T-helper 1 cell treated with Interleukin-12 subunit alpha and Interleukin-12 subunit beta and Interleukin-4 antibody, amounts not matched to agents 30 ng/mL and 1 ng/mL, for 36 hours (primary cell): ENCODE measurements around the gene CEP350. TPM values are rescaled to one million over a fixed set of nuclear protein-coding genes. Genes with fewer than 3 reads are reported as not detected.
"Not testable (repeated sequence)": the region's sequence is repeated elsewhere in the genome, so short reads cannot be mapped to it uniquely, and the experiment has no call there.

Experiments
- intact Hi-C: fragments of 100-400 bp; cut with micrococcal nuclease; formaldehyde crosslinking; loops from one replicate; pipeline ENCODE4 v1.15.1; 2024
- total RNA-seq: library from RNA; stranded (reverse); gene quantifications from 2 replicates; pipeline ENCODE4 v1.2.3, GENCODE V29; 2022

CEP350 gene
- total RNA-seq, 1 donor from 2014 or later = 51.0 TPM

DNA sequence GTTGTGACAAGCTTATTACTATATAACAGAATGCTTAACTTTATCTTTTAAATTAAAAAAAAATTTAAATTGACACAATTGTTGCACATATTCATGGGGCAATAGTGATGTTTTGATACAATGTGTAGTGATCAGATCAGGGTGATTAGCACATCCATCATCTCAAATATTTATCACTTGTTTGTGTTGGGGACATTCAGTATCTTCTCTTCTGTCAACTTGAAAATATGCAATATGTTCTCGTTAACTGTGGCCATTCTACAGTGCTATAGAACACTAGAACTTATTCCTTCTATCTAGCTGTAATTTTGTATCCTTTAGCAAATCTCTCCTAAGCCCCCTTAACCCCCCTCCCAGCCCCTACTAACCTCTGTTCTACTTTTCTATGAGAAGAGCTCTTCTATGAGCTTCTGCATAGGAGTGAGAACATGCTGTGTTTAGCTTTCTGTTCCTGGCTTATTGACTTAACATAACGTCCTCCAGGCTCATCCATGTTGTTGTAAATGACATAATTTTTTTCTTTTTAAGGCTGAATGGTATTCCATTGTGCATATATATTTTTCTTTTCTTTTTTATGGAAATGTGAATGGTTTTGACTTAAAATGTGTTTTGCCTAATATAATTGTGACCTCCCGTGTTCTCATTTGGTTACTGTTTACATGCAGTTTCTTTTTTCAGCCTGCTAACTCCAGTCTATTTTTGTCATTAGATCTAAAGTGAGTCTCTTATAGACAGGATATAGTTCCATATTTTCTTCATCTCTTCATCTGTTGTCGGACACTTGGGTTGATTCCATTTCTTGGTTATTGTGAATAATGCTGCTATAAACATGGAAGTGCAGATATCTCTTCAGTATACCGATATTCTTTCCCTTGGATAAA, 23.8 kb downstream of the CEP350 start:
- intact Hi-C loops = no loop called here

- intact Hi-C loops = no loop called here
Measured at GRCh38 chr1:179984101-179984500, 29.5 kb downstream of the CEP350 start.

DNA sequence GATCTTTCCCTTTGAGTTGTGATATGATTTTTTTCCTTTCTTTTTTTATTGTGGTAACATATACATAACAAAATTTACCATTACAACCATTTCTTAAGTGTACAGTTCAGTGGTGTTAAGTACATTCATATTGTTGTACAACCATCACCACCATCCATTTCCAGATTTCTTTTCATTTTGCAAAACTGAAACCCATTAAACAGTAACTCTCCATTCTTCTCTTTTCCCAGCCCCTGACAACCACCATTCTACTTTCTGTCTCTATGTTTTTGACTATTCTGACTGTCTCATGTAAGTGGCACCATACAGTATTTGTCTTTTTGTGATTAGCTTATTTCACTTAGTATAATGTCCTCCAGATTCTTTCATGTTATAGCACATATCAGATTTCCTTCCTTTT, 30.3 kb downstream of the CEP350 start:
- intact Hi-C loops = no loop called here

DNA sequence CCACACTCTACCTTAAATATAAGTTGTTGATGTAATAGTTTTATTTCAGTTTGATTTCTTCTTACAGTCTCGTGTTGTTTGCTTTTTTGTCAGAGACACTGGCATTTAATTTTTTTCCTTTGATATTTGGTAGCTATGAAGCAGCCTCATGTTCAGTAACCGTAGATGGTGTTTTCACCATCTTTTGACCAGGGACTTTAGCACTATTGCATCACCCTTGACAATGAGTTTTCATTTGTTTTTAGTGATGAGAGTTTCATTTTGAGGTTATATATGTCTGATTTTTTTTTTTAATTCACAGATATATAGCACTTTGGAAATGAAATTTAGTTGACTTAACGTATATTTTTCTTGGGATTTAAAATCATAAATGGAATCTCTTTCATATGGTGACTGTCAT, 36.2 kb downstream of the CEP350 start:
- intact Hi-C loops = no loop called here

DNA sequence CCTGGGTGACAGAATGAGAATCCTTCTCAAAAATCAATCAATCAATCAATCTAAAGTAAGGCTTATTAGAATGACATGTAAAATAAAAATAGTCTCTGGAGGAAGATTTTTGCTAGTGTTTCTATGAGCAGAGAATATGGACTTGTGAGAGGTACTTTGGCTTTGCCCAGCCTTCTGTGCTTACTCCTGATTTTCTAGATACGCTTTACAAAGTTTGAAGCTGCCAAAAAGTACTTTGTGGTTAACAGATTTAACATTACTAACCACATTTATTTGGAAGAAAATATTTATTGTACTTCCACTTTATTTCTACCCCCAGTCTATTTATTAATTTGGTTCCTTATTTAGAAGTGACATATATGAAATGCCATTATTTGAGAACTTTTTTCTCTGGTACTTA, 41.0 kb downstream of the CEP350 start:
- intact Hi-C loops = no loop called here

- intact Hi-C loops = no loop called here
Measured at GRCh38 chr1:179996099-179996498, 41.5 kb downstream of the CEP350 start.

DNA sequence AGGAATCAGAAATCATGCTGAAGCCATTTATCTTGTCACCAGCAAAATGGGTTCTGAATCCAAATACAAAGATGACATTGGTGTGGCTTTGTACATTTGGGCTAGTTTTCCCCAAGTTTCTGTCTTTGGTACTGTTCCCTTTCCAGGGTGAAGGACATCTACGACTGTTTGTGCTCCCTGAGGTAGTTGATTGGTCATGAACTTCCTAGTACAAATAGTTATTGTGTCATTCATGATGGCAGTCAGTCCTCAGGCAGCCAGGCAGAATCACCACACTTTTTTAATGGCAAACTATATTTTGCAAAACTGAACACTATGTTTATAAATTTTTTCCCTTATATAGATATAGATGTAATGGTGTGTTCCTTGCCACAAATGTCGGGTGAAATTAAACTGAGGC, 46.0 kb downstream of the CEP350 start:
- intact Hi-C loops = no loop called here

DNA sequence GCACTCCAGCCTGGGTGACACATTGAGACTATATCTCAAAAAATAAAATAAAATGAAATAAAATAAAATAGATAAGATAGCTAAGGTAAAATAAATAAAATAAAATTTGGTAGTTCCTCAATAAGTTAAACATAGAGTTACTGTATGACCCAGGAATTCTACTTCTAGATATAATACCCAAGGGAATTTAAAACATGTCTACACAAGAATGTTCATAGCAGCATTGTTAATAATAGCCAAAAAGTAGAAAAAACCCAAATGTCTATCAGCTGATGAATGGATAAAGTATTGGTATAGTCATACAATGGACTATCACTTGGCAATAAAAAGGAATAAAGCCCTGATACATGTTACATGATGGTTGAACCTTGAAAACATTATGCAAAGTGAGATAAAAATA, 47.8 kb downstream of the CEP350 start:
- intact Hi-C loops = no loop called here

DNA sequence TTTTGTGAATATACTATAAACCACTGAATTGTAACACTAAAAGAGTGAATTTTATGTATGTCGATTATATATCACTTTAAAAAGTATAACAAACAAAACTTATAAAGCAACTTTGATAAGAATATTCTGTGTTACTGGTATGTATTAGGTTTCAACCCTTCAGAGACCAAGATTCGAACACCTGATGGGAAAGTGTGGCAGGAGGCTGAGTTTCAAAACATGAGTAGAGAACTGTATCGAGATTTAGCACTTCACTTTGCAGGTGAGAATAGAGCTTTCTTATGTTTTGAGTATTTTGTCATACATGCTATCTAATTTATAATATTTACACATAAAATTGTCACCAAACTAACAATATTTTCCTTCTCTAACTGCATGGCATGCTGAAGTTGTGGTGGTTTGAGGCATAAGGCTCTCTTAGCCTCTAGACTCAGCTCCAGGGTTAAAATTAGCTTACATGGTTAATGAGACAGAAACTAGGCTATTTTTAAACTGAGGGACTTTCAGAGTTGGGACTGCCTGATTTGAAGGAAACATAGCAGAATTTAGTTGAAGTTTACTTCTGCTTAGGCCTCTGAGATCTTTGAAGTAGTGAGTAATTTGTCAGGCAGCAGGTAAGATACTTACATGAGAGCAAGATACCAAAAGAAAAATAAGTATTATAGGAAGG, 48.6 kb downstream of the CEP350 start:
- intact Hi-C loops = no loop called here

- intact Hi-C loops = not testable (repeated sequence)
Measured at GRCh38 chr1:180006762-180007161, 52.2 kb downstream of the CEP350 start.

DNA sequence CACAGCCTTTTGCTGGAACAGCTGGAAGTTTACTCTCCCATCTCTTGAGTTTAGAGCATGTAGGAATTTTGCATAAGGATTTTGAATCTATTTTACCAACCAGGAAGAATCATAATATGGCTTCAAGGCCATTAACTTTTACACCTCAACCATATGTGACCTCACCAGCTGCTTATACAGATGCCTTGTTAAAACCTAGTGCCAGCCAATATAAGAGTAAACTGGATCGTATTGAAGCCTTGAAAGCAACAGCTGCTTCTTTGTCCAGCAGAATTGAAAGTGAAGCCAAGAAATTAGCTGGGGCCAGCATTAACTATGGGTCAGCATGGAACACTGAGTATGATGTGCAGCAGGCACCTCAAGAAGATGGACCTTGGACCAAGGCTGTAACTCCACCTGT, 65.4 kb downstream of the CEP350 start:
- intact Hi-C loops = no loop called here

- intact Hi-C loops = no loop called here
Measured at GRCh38 chr1:180026556-180026955, 71.9 kb downstream of the CEP350 start.

GRCh38 chr1:180027949-180028445, 73.4 kb downstream of the CEP350 start:
- intact Hi-C loops = no loop called here

GRCh38 chr1:180028864-180029263, 74.3 kb downstream of the CEP350 start:
- intact Hi-C loops = loop anchor here (1.0 kb wide), 1 partner anchor 162 kb away; no protein-coding TSS in a partner anchor

DNA sequence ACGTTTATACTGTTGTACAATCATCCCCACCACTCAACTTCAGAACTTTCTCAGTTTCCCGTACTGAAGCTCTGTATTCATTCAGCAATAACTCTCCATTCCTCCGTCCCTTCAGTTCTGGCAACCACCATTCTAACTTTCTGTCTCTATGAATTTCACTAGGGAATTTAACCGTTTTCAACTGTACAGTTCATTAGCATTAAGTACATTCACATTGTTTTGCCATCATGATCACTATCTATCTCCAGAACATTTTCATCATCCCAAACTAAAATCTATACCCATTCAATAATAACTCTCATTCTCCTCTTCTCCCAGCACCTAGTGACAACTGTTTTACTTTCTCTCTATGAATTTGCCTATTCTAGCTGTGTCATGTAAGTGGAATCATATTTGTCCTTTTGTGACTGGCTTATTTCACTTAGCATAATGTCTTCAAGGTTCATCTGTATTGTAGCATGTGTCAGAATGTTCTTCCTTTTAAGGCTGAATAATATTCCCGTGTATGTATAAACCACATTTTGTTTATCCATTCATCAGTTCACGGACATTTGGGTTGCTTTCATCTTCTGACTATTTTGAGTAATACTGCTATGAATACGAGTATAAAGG, 75.0 kb downstream of the CEP350 start:
- intact Hi-C loops = loop anchor here (1.0 kb wide), 1 partner anchor 162 kb away; no protein-coding TSS in a partner anchor

DNA sequence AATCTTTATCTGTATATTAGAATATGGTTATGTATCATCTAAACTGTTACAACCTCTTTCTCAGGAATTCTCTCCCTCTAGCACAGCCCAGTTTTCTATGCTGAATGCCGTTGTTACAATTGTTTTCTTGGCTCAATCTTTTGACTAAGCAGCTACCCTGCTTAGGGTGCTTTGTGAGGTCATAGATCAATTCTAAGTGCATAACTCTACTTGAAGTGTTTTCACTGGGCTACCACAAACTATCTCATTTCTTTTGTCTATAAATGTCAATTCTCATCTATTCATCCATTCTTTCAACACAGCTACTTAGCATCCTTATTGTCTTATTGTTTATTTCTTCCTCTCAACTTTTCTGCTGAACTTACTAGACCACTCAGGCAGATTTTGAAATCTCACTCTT, 77.1 kb downstream of the CEP350 start:
- intact Hi-C loops = no loop called here

DNA sequence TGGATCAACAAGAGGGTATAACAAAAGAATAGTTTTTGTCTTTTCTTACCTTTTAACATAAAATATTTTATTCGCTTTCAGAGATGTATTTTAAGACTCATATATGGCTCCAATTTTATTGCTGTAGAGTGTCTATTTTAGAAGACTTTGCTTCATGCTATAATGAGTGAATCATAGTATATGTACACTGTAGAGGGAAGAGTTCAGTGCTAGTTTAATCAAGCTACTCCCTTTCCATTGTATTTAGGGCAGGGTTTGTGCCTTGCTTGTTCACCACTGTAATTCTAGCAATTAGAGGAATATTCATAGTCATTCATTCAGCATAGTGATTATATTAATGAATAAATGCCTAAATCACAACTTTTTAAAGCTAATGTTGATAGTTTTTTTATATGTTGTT, 78.8 kb downstream of the CEP350 start:
- intact Hi-C loops = no loop called here

GRCh38 chr1:180040034-180040433, 85.4 kb downstream of the CEP350 start:
- intact Hi-C loops = no loop called here

GRCh38 chr1:180041582-180041981, 87.0 kb downstream of the CEP350 start:
- intact Hi-C loops = no loop called here

DNA sequence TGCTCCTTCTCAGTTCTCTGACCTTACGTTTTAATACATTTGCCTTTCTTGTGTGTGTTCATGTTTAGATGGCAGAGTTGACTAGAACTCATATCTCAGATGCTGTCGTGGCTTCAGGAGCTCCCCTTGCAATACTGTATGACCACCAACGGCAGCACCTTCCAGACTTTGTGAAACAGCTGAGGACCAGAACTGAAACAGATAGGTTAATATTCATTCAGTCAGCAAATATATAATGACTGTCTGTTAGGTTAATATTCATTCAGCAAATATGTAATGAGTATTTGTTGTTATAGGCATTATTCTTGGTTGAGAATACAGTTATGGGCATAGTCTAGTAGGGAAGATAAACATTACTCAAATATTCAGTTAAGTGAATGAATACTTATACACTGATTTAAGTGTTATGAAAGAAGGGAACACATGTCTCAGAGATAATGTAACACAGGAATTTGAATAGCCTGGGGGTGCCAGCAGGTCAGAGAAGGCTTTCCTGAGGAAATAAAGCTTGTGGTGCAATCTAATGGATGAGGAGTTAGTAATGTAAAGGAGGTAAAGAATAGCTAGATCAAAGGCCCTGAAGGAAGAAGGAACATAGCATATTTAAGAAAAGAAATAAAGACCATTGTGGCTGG, 88.5 kb downstream of the CEP350 start:
- intact Hi-C loops = no loop called here

DNA sequence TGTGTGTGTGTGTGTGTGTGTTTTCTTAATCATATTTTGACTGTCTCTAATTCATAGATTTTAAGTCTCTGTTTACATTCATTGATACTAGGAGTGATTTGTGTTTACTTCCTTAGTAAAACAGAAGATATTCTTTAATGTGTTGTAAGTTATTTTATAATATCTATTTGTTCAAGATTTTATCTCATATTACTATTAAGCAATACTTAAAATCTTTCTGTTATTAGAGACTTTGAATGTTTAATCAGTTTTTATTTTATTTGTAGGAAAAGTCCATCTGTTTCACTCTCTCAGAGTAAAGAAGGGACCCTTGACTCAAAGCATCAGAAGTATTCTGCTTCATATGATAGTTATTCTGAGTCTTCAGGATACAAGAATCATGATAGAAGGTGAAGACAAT, 89.2 kb downstream of the CEP350 start:
- intact Hi-C loops = no loop called here

DNA sequence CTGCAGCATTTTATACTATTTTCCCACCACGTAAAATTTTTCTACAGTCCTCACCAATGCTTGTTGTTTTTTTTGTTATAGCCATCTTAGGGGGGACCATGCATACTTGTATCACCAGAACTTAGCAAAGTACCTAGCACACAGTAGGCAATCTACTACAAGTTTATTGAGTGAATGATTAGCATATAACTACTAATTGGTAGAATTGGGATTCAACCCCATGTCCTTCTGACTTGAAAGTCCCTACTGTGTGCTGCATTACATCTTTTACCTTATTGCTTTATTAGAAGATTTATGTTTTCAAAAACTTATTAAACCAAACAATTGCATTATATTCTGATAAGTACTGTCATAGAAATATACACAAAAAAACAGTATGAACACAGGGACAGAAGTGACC, 92.1 kb downstream of the CEP350 start:
- intact Hi-C loops = no loop called here
